Gastrocnemius medialis (tissue), 4 donors: ENCODE data around the gene THRB.

Experiments used
- CTCF ChIP-seq, 5 experiments: fragments of 450-650 bp in 3 of 5; fragments of 200-600 bp in 2 of 5; sonication (generic) in 2 of 5; IDR thresholded peaks in 4 of 5; conservative IDR thresholded peaks in 1 of 5; 1 replicate in 4 of 5; 2 replicates in 1 of 5; pipeline ENCODE4 v1.5.1; 2016 to 2019; ENCODE audit warnings: antibody characterized with exemption in 5 of 5, mild to moderate bottlenecking in 3 of 5, moderate library complexity in 3 of 5
- POLR2A ChIP-seq, 2 donors: fragments of 450-650 bp; IDR thresholded peaks; one replicate each; pipeline ENCODE4 v1.6.1; 2017; ENCODE audit warnings: antibody characterized with exemption in 2 of 2, mild to moderate bottlenecking in 2 of 2, moderate library complexity in 2 of 2

DNA sequence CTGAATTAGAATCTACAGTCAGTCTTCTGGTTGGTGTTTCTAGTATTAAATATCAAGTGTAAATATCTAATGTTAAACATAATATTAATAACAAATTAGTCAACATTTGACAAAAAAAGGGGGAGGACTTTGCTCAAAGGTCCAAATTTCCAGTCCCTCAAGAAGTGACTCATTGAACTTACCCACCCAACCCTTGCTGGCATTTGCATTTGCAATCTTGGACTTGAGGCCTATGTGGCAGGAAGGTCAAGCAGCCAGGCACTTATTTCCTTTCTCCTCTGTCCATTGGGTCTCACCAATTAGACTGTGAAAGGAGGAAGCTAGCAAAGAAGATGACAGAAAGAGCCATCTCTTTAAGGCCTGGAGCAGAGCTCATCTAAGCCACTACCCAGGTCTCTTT is 174.0 kb downstream of the THRB start:
- TF ChIP-seq CTCF (IDR thresholded peaks at IDR 0.05 in 4 of 5, conservative IDR thresholded peaks at IDR 0.05 in 1 of 5), result no peak
- no peak for TF ChIP-seq POLR2A (IDR thresholded peaks at IDR 0.05)
